ENCODE results near the gene FBXO2.

GRCh38 chr1:11703357-11704193 lies 49.3 kb upstream of the FBXO2 start:
- no peak for TF ChIP-seq CTCF (IDR thresholded peaks at IDR 0.05)
- no peak for TF ChIP-seq POLR2A (IDR thresholded peaks at IDR 0.05)

Data from prostate gland (tissue), 2 donors.